SK-N-MC (cell line): ENCODE data around the gene PDK3.

Experiments
- EZH2 ChIP-seq: fragments of 200-600 bp; sonication (generic); IDR thresholded peaks from one replicate; pipeline ENCODE4 v1.6.1; 2017; ENCODE audit warnings: antibody characterized with exemption
- POLR2AphosphoS5 ChIP-seq: IDR thresholded peaks from 2 replicates; pipeline ENCODE4 v1.6.1; 2012; ENCODE audit warnings: mild to moderate bottlenecking, low read depth, low read length, borderline replicate concordance

DNA sequence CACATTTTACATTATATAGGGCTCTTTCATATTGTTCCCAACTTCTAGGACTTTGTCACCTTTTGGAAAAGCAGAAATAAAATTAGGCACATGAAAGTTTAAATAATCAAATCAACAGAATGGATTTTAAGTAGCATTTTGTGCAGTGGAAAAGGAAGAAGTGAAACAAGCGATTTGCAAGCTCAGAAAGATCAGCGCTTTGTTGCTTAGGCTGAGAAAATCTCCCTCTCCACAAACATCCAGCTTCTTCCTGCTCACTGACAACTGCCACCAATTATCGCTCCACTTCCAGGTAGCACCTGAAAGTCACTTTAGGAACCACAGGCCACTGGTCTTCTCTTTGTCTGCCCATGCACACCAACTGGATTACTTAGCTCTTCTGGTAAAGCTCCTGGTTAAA, 2.0 kb upstream of the PDK3 start:
- no peak for TF ChIP-seq EZH2
- TF ChIP-seq POLR2AphosphoS5: no peak
